Smooth muscle cell (in vitro differentiated cells): ENCODE results near the gene KLHL24. TPM values are rescaled to one million over a fixed set of nuclear protein-coding genes. Genes with fewer than 3 reads are reported as not detected.

Source experiments
- DNase-seq: peaks from one replicate; lab custom pipeline; 2025; ENCODE audit not compliant: unreplicated experiment; lab: John Stamatoyannopoulos, UW
- H2AFZ ChIP-seq: fragments of 200-600 bp; sonication (generic); 2 replicates; pipeline ENCODE4 v1.6.0; 2016; ENCODE audit warnings: antibody characterized with exemption, low read depth, mild to moderate bottlenecking
- H3F3A ChIP-seq: fragments of 200-600 bp; sonication (generic); 2 replicates; pipeline ENCODE4 v1.6.0; 2017; ENCODE audit warnings: antibody characterized with exemption, low read depth
- H3K27ac ChIP-seq: fragments of 200-600 bp; sonication (generic); 2 replicates; pipeline ENCODE4 v1.5.1; 2016; ENCODE audit warnings: low read depth, mild to moderate bottlenecking
- H3K27me3 ChIP-seq: fragments of 200-600 bp; sonication (generic); 2 replicates; pipeline ENCODE4 v1.6.1; 2016; ENCODE audit warnings: low read depth, mild to moderate bottlenecking
- H3K36me3 ChIP-seq: fragments of 200-600 bp; sonication (generic); 2 replicates; pipeline ENCODE4 v1.5.1; 2016; ENCODE audit warnings: low read depth
- H3K4me1 ChIP-seq: fragments of 200-600 bp; sonication (generic); 2 replicates; pipeline ENCODE4 v1.5.1; 2016; ENCODE audit warnings: low read depth
- H3K4me2 ChIP-seq: fragments of 200-600 bp; sonication (generic); 2 replicates; pipeline ENCODE4 v1.6.0; 2016; ENCODE audit warnings: mild to moderate bottlenecking
- H3K4me3 ChIP-seq: fragments of 200-600 bp; sonication (generic); 2 replicates; pipeline ENCODE4 v1.5.1; 2016; ENCODE audit warnings: mild to moderate bottlenecking
- H3K79me2 ChIP-seq: fragments of 200-600 bp; sonication (generic); 2 replicates; pipeline ENCODE4 v1.6.0; 2016; ENCODE audit warnings: low read depth, mild to moderate bottlenecking
- H3K9ac ChIP-seq: fragments of 200-600 bp; sonication (generic); 2 replicates; pipeline ENCODE4 v1.6.0; 2016; ENCODE audit warnings: low read depth
- H3K9me3 ChIP-seq: fragments of 200-600 bp; sonication (generic); replicated peaks from 2 replicates; pipeline ENCODE4 v1.5.1; 2016; ENCODE audit warnings: low read depth
- H4K20me1 ChIP-seq: fragments of 200-600 bp; sonication (generic); 2 replicates; pipeline ENCODE4 v1.6.0; 2016; ENCODE audit warnings: low read depth
- WGBS: methylation state at CpG from one replicate; pipeline ENCODE4 v1.1.7; 2016; ENCODE audit warnings: low lambda C conversion rate; 5-methylcytosine and 5-hydroxymethylcytosine counted together
- polyA plus RNA-seq: library from polyadenylated mRNA; unstranded; fragments of >200 nt; fragmentation: Nextera tagmentation; extraction: Ambion mirVana; gene quantifications from 2 replicates; pipeline ENCODE4 v1.2.1, GENCODE V29; 2016
- total RNA-seq: library from RNA; depleted of rRNA; stranded (reverse); fragments of >200 nt; gene quantifications from 2 replicates; pipeline ENCODE4 v1.2.3, GENCODE V29; 2014
- TF ChIP-seq, protein P1 (sequence below): fragments of 200-600 bp; sonication (generic); IDR thresholded peaks from 2 replicates; pipeline ENCODE4 v1.5.1; 2017; ENCODE audit warnings: borderline replicate concordance, mild to moderate bottlenecking, antibody characterized with exemption; ENCODE audit not compliant: insufficient read depth, poor library complexity, severe bottlenecking

Gene KLHL24
- total and polyA plus RNA-seq, 2 experiments from 2014 or later: 11.0 to 71.5 TPM

DNA sequence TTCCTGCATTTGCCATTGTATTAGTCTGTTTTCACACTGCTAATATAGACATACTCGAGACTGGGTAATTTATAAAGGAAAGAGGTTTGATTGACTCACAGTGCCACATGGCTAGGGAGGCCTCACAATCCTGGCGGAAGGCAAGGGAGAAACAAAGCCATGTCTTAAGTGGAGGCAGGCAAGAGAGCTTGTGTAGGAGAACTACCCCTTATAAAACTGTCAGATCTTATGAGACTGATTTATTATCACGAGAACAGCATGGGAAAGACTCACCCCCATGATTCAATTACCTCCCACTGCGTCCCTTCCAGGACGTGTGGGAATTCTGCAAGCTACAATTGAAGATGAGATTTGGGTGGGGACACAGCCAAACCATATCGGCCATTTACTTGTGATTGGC is 90.0 kb downstream of the KLHL24 start:
- Histone ChIP-seq H3K4me1 (no peaks in the 10 kb centered on the region), H3K9ac (no peak overlapping the region), H3K4me3 (no peak overlapping the region), H3F3A (no peaks in the 10 kb centered on the region), H3K27ac (no peak overlapping the region), H3K36me3 (peaks cover 38% of the 10 kb centered on the region), H3K4me2 (no peak overlapping the region), H2AFZ (no peak overlapping the region), H4K20me1 (peaks cover 7% of the 10 kb centered on the region), H3K79me2 (peaks cover 4% of the 10 kb centered on the region), H3K9me3 (no peaks in the 10 kb centered on the region), H3K27me3 (no peaks in the 10 kb centered on the region)
- 69% methylated on average over 6 of the region's 6 CpGs for WGBS
- TF ChIP-seq, protein P1, sequence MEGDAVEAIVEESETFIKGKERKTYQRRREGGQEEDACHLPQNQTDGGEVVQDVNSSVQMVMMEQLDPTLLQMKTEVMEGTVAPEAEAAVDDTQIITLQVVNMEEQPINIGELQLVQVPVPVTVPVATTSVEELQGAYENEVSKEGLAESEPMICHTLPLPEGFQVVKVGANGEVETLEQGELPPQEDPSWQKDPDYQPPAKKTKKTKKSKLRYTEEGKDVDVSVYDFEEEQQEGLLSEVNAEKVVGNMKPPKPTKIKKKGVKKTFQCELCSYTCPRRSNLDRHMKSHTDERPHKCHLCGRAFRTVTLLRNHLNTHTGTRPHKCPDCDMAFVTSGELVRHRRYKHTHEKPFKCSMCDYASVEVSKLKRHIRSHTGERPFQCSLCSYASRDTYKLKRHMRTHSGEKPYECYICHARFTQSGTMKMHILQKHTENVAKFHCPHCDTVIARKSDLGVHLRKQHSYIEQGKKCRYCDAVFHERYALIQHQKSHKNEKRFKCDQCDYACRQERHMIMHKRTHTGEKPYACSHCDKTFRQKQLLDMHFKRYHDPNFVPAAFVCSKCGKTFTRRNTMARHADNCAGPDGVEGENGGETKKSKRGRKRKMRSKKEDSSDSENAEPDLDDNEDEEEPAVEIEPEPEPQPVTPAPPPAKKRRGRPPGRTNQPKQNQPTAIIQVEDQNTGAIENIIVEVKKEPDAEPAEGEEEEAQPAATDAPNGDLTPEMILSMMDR: no peak
- no peak for DNase-seq

DNA sequence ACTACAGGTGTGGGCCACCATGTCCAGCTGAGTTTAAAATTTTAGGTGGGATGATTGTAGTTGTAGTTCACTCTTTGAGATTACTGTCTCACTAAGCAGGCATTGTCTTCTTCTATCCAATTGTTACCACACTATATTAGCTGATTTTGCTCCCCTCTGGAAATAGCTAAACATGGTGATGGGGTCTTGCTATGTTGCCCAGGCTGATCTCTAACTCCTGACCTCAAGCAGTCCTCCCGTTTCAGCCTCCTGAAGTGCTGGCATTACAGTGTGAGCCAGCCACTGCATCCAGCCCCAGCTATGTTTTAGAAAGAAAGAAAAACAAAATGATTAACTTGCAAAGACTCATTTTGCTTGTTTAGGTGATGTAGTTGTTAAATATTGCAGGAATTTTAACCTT is 92.8 kb downstream of the KLHL24 start:
- Histone ChIP-seq H3K9me3 (no peaks in the 10 kb centered on the region), H3F3A (no peaks in the 10 kb centered on the region), H3K36me3 (peaks cover 32% of the 10 kb centered on the region), H3K4me1 (no peaks in the 10 kb centered on the region), H4K20me1 (peaks cover 8% of the 10 kb centered on the region), H3K4me3 (no peak overlapping the region), H3K27ac (no peak overlapping the region), H2AFZ (no peak overlapping the region), H3K9ac (no peak overlapping the region), H3K27me3 (no peaks in the 10 kb centered on the region), H3K79me2 (peaks cover 8% of the 10 kb centered on the region), H3K4me2 (no peak overlapping the region)
- TF ChIP-seq, protein P1: no peak
- WGBS: 100% methylated on average over 1 of the region's 1 CpG
- DNase-seq: no peak

DNA sequence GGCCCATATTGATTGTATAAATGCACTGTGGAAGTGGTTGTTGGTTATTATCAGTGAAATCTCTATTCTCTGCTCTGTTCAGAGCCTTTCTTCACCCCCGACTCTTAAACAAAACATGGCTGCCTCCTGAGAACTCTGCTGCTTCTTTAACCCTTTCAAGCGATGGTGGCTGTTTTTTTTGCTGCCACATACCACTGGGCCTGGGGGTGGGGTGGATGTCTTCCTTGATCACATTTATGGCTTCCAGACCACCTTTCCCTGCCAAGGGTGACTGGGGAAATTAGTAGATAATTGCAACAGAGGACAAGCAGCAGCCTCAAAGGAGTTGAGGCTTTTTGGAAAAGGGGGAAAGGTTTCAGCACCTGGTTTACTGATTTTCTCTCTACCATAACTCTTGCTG is 94.9 kb downstream of the KLHL24 start:
- Histone ChIP-seq H3K79me2 (peaks cover 4% of the 10 kb centered on the region), H4K20me1 (peaks cover 22% of the 10 kb centered on the region), H2AFZ (no peak overlapping the region), H3K4me1 (no peaks in the 10 kb centered on the region), H3K9ac (no peak overlapping the region), H3K4me2 (no peak overlapping the region), H3K4me3 (no peak overlapping the region), H3K27ac (no peak overlapping the region), H3K9me3 (no peaks in the 10 kb centered on the region), H3K36me3 (peaks cover 14% of the 10 kb centered on the region), H3K27me3 (no peaks in the 10 kb centered on the region), H3F3A (no peaks in the 10 kb centered on the region)
- no peak for DNase-seq
- WGBS: 91% methylated on average over 2 of the region's 2 CpGs
- TF ChIP-seq, protein P1: no peak

DNA sequence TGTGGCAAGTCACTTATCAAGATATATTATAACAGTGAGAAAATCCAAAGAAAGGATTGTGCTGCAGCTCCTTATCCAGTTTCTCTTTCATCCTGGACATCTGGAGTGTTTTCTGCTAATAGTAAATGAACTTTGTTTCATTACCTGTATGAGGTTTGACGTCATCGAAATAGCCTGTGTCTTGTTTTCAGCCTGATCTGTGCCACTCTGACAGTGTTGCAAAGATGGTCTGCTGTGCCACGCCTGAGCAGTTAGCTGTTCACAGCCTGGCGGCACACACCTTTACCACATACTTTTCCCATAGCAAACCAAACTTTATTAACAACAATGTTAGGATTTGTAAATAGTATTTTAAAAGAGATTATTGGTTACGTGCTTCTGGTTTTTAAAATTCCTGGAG is 96.2 kb downstream of the KLHL24 start:
- Histone ChIP-seq H3K36me3 (peaks cover 13% of the 10 kb centered on the region), H4K20me1 (peaks cover 24% of the 10 kb centered on the region), H3K4me3 (no peak overlapping the region), H3K79me2 (peaks cover 4% of the 10 kb centered on the region), H3F3A (no peaks in the 10 kb centered on the region), H3K27me3 (no peaks in the 10 kb centered on the region), H3K9ac (no peak overlapping the region), H3K4me2 (no peak overlapping the region), H2AFZ (no peak overlapping the region), H3K4me1 (no peaks in the 10 kb centered on the region), H3K9me3 (no peaks in the 10 kb centered on the region), H3K27ac (no peak overlapping the region)
- DNase-seq: no peak
- TF ChIP-seq, protein P1: no peak
- 97% methylated on average over 5 of the region's 5 CpGs for WGBS
